Measurements from ENCODE around the gene TMA7. TPM values are rescaled to one million over a fixed set of nuclear protein-coding genes. Genes with fewer than 3 reads are reported as not detected.

Gene TMA7
- polyA plus RNA-seq (2011; rRNA removed) (207 and 316 TPM in 2 replicates), polyA minus RNA-seq (2011; rRNA and poly(A)+ RNA removed) (35.8 and 40.7 TPM in 2 replicates)

DNA sequence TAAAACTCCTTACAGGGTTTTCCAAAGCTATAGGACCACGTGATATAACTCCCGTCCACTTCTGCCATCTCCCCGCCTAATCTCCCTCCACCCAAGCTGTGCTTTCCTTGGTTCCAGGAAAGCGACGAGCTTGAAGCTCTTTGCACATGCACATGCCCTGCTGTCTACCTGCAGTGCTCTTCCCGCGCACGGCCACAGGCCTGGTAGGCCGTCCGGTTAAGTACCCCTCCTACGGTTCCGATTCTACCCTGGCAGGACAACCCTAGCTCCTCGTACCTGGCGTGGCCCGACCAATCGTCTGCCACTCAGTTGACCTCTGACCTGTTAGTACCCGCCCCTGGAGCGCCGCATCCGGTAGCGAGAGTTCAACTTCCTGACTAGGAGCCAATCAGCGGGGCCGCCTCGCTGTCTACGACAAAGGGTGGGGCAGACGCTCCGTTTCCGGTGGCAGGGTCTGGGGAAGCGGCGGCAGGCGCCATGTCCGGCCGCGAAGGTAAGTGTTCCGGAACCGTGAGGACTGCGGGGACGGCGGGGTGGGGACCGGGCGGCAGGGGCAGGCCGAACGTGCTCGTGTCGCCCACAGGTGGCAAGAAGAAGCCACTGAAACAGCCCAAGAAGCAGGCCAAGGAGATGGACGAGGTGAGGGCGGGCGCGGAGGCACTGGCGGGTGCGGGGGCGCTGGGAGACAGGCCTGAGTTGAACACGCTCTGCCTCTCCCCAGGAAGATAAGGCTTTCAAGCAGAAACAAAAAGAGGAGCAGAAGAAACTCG, at the start of gene TMA7, which contains the start of gene CCDC51:
TSS of gene TMA7 (plus strand) at position 438 of the 770 bp plus-strand sequence. CDS start at position 478, 40 bp downstream.
TSS of gene CCDC51 (minus strand) at position 300 of the 770 bp plus-strand sequence. CDS start 4,991 bp downstream, outside the sequence.
- Histone ChIP-seq H3K27ac (ENCODE audit: low read depth, low read length) (peak within 1 kb of the TSS; percentile 65), H3K9me3 (ENCODE audit: control insufficient read depth, insufficient read depth, low read length) (no peaks in the 10 kb centered on the region; the same call in 1 of the 2 replicates), H3K4me3 (ENCODE audit: low read depth, low read length) (peak within 1 kb of the TSS; percentile 91), H3K27me3 (ENCODE audit: control insufficient read depth, insufficient read depth, low read length) (no peaks in the 10 kb centered on the region)
- ChIA-PET POLR2A (interaction anchor here (0.6 to 0.7 kb wide), 4 partner anchors 41 to 351 kb away, joined by 3 to 4 read pairs (median 3); no protein-coding TSS in a partner anchor), CTCF (interaction anchor here (0.7 to 12.1 kb wide), 8 partner anchors 9 to 245 kb away, joined by 3 to 402 read pairs (median 5); partner anchors contain the start of gene PLXNB1)
- DNase-seq (ENCODE audit: low read depth, low spot score), result peak; percentile 77
- TF ChIP-seq, protein P1, sequence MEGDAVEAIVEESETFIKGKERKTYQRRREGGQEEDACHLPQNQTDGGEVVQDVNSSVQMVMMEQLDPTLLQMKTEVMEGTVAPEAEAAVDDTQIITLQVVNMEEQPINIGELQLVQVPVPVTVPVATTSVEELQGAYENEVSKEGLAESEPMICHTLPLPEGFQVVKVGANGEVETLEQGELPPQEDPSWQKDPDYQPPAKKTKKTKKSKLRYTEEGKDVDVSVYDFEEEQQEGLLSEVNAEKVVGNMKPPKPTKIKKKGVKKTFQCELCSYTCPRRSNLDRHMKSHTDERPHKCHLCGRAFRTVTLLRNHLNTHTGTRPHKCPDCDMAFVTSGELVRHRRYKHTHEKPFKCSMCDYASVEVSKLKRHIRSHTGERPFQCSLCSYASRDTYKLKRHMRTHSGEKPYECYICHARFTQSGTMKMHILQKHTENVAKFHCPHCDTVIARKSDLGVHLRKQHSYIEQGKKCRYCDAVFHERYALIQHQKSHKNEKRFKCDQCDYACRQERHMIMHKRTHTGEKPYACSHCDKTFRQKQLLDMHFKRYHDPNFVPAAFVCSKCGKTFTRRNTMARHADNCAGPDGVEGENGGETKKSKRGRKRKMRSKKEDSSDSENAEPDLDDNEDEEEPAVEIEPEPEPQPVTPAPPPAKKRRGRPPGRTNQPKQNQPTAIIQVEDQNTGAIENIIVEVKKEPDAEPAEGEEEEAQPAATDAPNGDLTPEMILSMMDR (IDR thresholded peaks at IDR 0.05; ENCODE audit: low read depth, low read length), result no peak

DNA sequence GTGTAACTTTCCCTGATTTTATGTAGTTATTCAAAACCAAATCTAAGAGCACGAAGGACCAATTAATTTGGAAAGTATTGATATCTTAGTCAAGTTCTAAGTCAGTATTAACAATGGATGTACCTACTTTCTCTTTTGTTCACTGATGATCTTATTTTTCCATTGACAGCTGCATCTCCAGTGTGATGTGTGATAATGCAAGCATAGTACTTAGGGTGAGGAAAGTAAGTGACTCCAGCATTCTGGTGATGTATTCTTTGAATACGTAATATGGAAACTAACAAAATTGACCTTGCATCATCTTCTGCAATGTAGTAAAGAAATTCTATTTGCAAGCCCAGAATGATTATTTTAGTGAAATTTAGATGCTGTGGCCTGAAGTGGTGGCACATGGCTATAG, 45.7 kb upstream of the TMA7 start:
- ChIA-PET POLR2A (no interaction called here), CTCF (interaction anchor here (2.2 kb wide), 1 partner anchor 42 kb away, joined by 8 read pairs; no protein-coding TSS in a partner anchor)
- no peak overlapping the region for H3K4me3 ChIP-seq (ENCODE audit: low read depth, low read length)
- DNase-seq (ENCODE audit: low read depth, low spot score), result no peak
- TF ChIP-seq, protein P1 (IDR thresholded peaks at IDR 0.05; ENCODE audit: low read depth, low read length), result no peak
- peaks cover 10% of the 10 kb centered on the region for H3K27me3 ChIP-seq (ENCODE audit: control insufficient read depth, insufficient read depth, low read length)
- H3K9me3 ChIP-seq (ENCODE audit: control insufficient read depth, insufficient read depth, low read length), result no peaks in the 10 kb centered on the region
- H3K27ac ChIP-seq (ENCODE audit: low read depth, low read length), result no peak overlapping the region

DNA sequence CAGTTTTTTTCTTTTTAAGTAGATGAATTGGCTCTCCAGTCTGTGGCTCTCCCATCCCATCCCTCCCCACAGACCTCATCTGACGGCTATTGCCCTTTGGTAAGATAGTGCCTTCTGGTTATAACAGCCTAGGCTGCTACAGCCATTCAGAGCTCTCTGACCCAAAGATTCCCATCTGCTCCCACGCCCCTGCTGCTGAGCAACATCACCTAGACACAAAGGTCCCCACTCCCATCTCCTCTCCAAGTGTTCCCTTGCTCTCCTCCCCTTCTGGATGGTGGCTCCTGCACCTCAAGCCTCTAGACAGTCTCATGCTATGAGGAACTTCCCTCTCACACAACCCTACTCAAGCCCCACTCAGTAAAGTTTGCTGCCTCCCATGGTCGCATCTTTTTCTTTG, 44.3 kb upstream of the TMA7 start:
- TF ChIP-seq, protein P1 (IDR thresholded peaks at IDR 0.05; ENCODE audit: low read depth, low read length), result no peak
- DNase-seq (ENCODE audit: low read depth, low spot score), result no peak

DNA sequence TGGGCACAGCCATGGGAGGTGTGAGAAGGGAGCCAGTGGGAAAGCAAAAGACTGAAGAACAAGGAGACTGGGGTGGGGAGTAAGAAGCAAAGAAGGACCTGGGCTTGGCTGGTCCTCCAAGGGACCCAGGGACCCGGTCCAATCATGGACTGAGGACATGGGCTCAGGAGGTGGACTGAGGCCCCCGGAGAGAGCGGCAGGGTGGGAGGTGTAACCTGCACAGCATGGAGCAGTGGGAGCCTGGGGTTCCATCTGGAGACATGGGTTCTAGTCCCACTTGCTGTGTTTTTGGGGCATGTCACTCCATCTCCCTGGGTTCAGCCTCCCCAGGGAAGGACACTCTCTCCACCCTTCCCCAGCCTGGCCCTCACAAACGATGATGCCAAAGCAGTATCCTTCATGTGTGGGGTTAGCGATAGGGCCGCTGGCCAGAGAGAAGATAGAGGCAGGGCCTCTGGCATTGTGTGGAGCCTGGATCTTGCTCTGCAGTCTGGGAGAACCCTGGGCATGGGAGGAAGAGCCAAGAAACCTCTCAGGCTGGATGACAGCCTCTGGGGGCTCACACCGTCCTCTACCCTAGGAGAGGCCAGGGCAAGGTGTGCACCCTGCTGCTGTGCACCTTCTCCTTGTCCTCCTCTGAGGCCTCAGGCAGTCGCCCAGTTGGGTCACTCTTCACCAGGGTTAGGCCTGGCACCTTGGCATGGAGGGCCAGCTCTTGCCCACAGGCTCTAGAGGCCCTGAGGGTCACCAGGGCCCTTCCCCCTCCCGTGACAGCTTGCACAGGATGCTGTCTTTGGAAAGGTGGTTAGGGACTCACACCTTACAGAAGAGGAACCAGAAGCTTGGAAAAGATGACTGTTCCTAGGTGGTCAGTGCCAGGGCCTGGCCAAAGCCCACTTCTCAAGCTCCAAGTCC, 42.0 kb upstream of the TMA7 start:
- DNase-seq (ENCODE audit: low read depth, low spot score), result no peak
- TF ChIP-seq, protein P1 (IDR thresholded peaks at IDR 0.05; ENCODE audit: low read depth, low read length), result no peak
- ChIA-PET POLR2A (no interaction called here), CTCF (interaction anchor here (7.6 kb wide), 1 partner anchor 36 kb away, joined by 402 read pairs; the partner anchor contains the start of genes CCDC51, PLXNB1 and TMA7)
- Histone ChIP-seq H3K9me3 (ENCODE audit: control insufficient read depth, insufficient read depth, low read length) (no peaks in the 10 kb centered on the region), H3K4me3 (ENCODE audit: low read depth, low read length) (no peak overlapping the region), H3K27ac (ENCODE audit: low read depth, low read length) (no peak overlapping the region), H3K27me3 (ENCODE audit: control insufficient read depth, insufficient read depth, low read length) (peaks cover 7% of the 10 kb centered on the region)

More for the DNA sequence above, 44.3 kb upstream of the TMA7 start:
- Histone ChIP-seq H3K4me3 (ENCODE audit: low read depth, low read length) (no peak overlapping the region), H3K9me3 (ENCODE audit: control insufficient read depth, insufficient read depth, low read length) (no peaks in the 10 kb centered on the region), H3K27me3 (ENCODE audit: control insufficient read depth, insufficient read depth, low read length) (peaks cover 10% of the 10 kb centered on the region), H3K27ac (ENCODE audit: low read depth, low read length) (no peak overlapping the region)
- CTCF ChIA-PET, result interaction anchor here (2.2 kb wide), 1 partner anchor 41 kb away, joined by 9 read pairs; no protein-coding TSS in a partner anchor
- POLR2A ChIA-PET, result no interaction called here

Measured in AG04450 (cell line).